Anterior cingulate cortex (tissue), 58 donors: ENCODE data around the gene NT5C3B.
"Not testable (repeated sequence)": the region's sequence is repeated elsewhere in the genome, so short reads cannot be mapped to it uniquely, and the experiment has no call there.

Experiments used
- DNase-seq, 58 donors: peaks; one replicate each; lab custom pipeline; 2025; lab: John Stamatoyannopoulos, UW

NT5C3B gene

GRCh38 chr17:41844971-41845370 lies 8.9 kb upstream of the NT5C3B start:
- DNase-seq: no peak

GRCh38 chr17:41840781-41841180 lies 4.7 kb upstream of the NT5C3B start:
- DNase-seq: not testable (repeated sequence)

- DNase-seq: not testable (repeated sequence)
These were observed 3.4 kb upstream of the NT5C3B start for GRCh38 chr17:41839448-41839847.

- DNase-seq: no peak
These were observed 1.9 kb upstream of the NT5C3B start, which contains the start of gene KLHL10 for GRCh38 chr17:41837761-41838538. Gene KLHL10, plus strand, starts transcription at chr17:41837825. Its CDS starts 108 bp downstream, at chr17:41837933.

- DNase-seq: no peak
These were observed 641 bp upstream of the NT5C3B start for GRCh38 chr17:41836550-41837196.

GRCh38 chr17:41835214-41835799 lies 725 bp downstream of the NT5C3B start:
- no peak for DNase-seq

- not testable (repeated sequence) for DNase-seq
These were observed 6.1 kb downstream of the NT5C3B start for GRCh38 chr17:41829961-41830360.

- DNase-seq: no peak
These were observed 10.7 kb downstream of the NT5C3B start for GRCh38 chr17:41825175-41825845.

- no peak for DNase-seq
These were observed 11.9 kb downstream of the NT5C3B start for GRCh38 chr17:41824086-41824485.

- no peak for DNase-seq
These were observed 12.5 kb downstream of the NT5C3B start for GRCh38 chr17:41823580-41823979.

- DNase-seq: no peak
These were observed 12.9 kb downstream of the NT5C3B start for GRCh38 chr17:41823141-41823524.

- DNase-seq: no peak
These were observed 13.6 kb downstream of the NT5C3B start for GRCh38 chr17:41822216-41823140.

GRCh38 chr17:41821776-41822175 lies 14.3 kb downstream of the NT5C3B start:
- DNase-seq: no peak

- no peak for DNase-seq
These were observed 18.0 kb downstream of the NT5C3B start for GRCh38 chr17:41818024-41818423.

GRCh38 chr17:41816637-41817320 lies 19.3 kb downstream of the NT5C3B start:
- DNase-seq: no peak

GRCh38 chr17:41814195-41814594 lies 21.8 kb downstream of the NT5C3B start:
- DNase-seq: no peak

- DNase-seq: no peak
These were observed 22.3 kb downstream of the NT5C3B start for GRCh38 chr17:41813699-41814124.

- no peak for DNase-seq
These were observed 22.8 kb downstream of the NT5C3B start for GRCh38 chr17:41813152-41813680.
